Kidney (tissue), 14 donors: ENCODE measurements around the gene LRRC8C. TPM values are rescaled to one million over a fixed set of nuclear protein-coding genes. Genes with fewer than 3 reads are reported as not detected.

Source experiments
- DNase-seq, 5 donors: peaks; one replicate each; pipeline ENCODE4 v3.0.0-alpha.2; 2013 to 2020
- FAIRE-seq: peaks from 2 replicates; lab custom pipeline; 2012; peaks lifted over from hg19 to GRCh38; lab: Jason Lieb, UNC
- H3K27ac ChIP-seq, 2 donors: one replicate each; pipeline ENCODE4 v1.7.0; 2013; ENCODE audit warnings: low read depth in 2 of 2, low read length in 2 of 2, inconsistent platforms in 1 of 2
- H3K27me3 ChIP-seq: one replicate; pipeline ENCODE4 v1.7.1; 2013; ENCODE audit warnings: low read length, inconsistent platforms; ENCODE audit not compliant: control insufficient read depth, insufficient read depth
- H3K36me3 ChIP-seq, 3 donors: one replicate each; pipeline versions ENCODE4 v1.7.0 to v1.7.1; 2013; ENCODE audit warnings: low read length in 3 of 3, control low read depth in 1 of 3, inconsistent platforms in 1 of 3; ENCODE audit not compliant: insufficient read depth in 3 of 3, control insufficient read depth in 2 of 3
- H3K4me1 ChIP-seq, 3 donors: one replicate each; pipeline versions ENCODE4 v1.7.0 to v1.7.1; 2013; ENCODE audit warnings: low read length in 3 of 3, inconsistent platforms in 1 of 3, low read depth in 1 of 3; ENCODE audit not compliant: control insufficient read depth in 2 of 3, insufficient read depth in 2 of 3
- H3K4me3 ChIP-seq, 3 donors: one replicate each; pipeline versions ENCODE4 v1.7.0 to v1.8.1; 2013; ENCODE audit warnings: low read length in 3 of 3, control low read depth in 1 of 3, inconsistent platforms in 1 of 3
- H3K9ac ChIP-seq, 3 donors: one replicate each; pipeline versions ENCODE4 v1.7.0 to v1.7.1; 2013; ENCODE audit warnings: low read length in 3 of 3, control low read depth in 1 of 3, inconsistent platforms in 1 of 3
- H3K9me3 ChIP-seq, 3 donors: one replicate each; pipeline versions ENCODE4 v1.7.0 to v1.7.1; 2013; ENCODE audit warnings: low read length in 3 of 3, control low read depth in 1 of 3, inconsistent platforms in 1 of 3; ENCODE audit not compliant: control insufficient read depth in 2 of 3, insufficient read depth in 1 of 3
- intact Hi-C: fragments of 100-400 bp; cut with DNase I; formaldehyde crosslinking; loops from one replicate; pipeline ENCODE4 v1.11.1; 2022
- polyA plus RNA-seq: library from polyadenylated mRNA; stranded (reverse); fragments of 350-450 nt; fragmentation: Illumina TruSeq; extraction: RNeasy Lipid Tissue Mini Kit (QIAGEN cat#74804); gene quantifications from one replicate; pipeline ENCODE4 v1.2.3, GENCODE V29; 2014; ENCODE audit warnings: low read depth, low replicate concordance; ENCODE audit not compliant: insufficient read depth
- total RNA-seq: library from RNA; stranded (reverse); fragmentation: NEBNext Ultra II Directional; extraction: Animal tissue kit (Norgen Biotek cat#: 25700); gene quantifications from one replicate; pipeline ENCODE4 v1.2.1, GENCODE V29; 2021
- TF ChIP-seq, protein P1 (sequence below): IDR thresholded peaks from 3 replicates; pipeline ENCODE4 v1.5.1; 2012; ENCODE audit warnings: mild to moderate bottlenecking, moderate library complexity, borderline replicate concordance; ENCODE audit not compliant: insufficient read depth; ENCODE audit errors: extremely low read depth
- donor health status: control.
- donor health status: control.
- donor health status: control.
- donor health status: control.
- donor health status: control.
- donor health status: DM: yes; HTN: yes; CAD: no.
- donor health status: Normal renal cell carcinoma (clear cell type).

LRRC8C gene
- total and polyA plus RNA-seq, 2 donors from 2014 or later = 2.6 to 12.7 TPM

DNA sequence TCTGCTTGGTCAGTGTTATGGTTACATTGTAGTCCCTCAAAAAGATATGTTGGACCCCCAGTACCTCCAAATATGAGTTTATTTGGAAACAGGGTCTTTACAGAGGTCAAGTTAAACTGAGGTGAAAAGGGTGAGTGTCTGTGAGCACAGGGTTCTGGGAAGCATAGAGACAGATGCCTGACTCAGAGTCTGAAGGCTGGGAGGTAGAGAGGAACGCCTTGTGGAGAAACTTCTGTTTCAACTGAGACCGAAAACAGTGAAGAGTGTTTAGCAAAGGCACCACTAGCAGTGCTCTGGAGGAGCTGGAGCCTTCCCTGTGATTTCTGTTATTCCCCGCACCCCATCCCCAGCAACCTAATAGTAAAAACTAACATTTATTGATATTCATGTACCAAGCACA lies 122.7 kb downstream of the LRRC8C start:
- Histone ChIP-seq H3K27me3 (no peaks in the 10 kb centered on the region), H3K9ac (no peak overlapping the region), H3K36me3 (no peaks in the 10 kb centered on the region), H3K4me3 (no peak overlapping the region), H3K4me1 (peaks cover 0 to 13% (median 0%) of the 10 kb centered on the region in 3 donors), H3K27ac (no peak overlapping the region), H3K9me3 (no peaks in the 10 kb centered on the region)
- intact Hi-C loops = no loop called here
- no peak for FAIRE-seq
- TF ChIP-seq, protein P1, sequence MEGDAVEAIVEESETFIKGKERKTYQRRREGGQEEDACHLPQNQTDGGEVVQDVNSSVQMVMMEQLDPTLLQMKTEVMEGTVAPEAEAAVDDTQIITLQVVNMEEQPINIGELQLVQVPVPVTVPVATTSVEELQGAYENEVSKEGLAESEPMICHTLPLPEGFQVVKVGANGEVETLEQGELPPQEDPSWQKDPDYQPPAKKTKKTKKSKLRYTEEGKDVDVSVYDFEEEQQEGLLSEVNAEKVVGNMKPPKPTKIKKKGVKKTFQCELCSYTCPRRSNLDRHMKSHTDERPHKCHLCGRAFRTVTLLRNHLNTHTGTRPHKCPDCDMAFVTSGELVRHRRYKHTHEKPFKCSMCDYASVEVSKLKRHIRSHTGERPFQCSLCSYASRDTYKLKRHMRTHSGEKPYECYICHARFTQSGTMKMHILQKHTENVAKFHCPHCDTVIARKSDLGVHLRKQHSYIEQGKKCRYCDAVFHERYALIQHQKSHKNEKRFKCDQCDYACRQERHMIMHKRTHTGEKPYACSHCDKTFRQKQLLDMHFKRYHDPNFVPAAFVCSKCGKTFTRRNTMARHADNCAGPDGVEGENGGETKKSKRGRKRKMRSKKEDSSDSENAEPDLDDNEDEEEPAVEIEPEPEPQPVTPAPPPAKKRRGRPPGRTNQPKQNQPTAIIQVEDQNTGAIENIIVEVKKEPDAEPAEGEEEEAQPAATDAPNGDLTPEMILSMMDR = no peak
- no peak for DNase-seq

DNA sequence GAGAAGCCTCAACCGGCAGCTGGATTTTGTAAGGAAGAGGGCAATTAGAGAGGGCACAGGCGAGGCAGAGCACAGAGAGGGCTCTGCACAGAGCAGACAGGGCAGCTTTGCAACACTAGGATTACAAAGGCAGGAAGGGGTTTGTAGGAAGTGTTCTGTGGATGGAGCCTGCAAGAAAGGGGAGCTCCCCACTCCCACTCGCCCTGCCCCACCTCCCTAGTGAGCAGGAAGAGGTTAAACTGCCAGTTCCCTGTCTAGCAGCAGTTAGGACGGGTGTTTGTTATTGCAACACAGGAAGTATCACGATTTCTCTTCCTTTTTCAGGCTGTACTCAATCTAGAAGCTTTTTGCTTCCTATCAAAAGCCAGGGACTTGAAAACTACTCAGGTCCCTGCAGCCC lies 124.6 kb downstream of the LRRC8C start:
- no peaks in the 10 kb centered on the region for H3K36me3 ChIP-seq
- FAIRE-seq (no peak), DNase-seq (peak; percentile 62 to 75 (median 72))
- no peak overlapping the region for H3K9ac ChIP-seq
- intact Hi-C loops = no loop called here
- H3K27me3 ChIP-seq = no peaks in the 10 kb centered on the region
- no peak overlapping the region for H3K27ac ChIP-seq
- peaks cover 0 to 13% (median 0%) of the 10 kb centered on the region in 3 donors for H3K4me1 ChIP-seq
- H3K9me3 ChIP-seq = no peaks in the 10 kb centered on the region
- TF ChIP-seq, protein P1 = no peak
- H3K4me3 ChIP-seq = peak overlapping the region in 2 of 3 donors; percentile 9

DNA sequence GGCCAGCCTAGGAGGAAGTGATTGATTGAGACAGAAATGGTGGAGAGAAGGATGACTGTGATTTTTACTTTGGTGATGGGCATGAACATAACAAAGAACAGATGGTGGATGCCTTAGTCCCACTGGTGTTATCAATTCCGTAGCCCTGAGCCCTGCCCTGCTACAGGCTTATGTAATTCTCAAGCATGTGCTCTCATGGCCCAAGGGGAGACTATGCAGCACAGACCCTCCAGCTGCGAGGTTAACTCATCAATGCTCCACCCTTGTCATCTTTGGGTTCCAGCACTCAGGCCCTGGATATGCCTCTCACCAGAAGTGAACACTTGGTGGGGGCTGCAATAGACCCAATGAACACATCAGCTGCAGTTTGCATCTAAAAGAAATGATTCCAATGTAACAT lies 125.2 kb downstream of the LRRC8C start:
- Histone ChIP-seq H3K27me3 (no peaks in the 10 kb centered on the region), H3K27ac (no peak overlapping the region), H3K9ac (no peak overlapping the region), H3K4me1 (peaks cover 0 to 14% (median 0%) of the 10 kb centered on the region in 3 donors), H3K36me3 (no peaks in the 10 kb centered on the region), H3K9me3 (no peaks in the 10 kb centered on the region), H3K4me3 (peak overlapping the region in 2 of 3 donors; percentile 9 to 22)
- intact Hi-C loops = no loop called here
- DNase-seq (no peak), FAIRE-seq (no peak)
- TF ChIP-seq, protein P1 = no peak

DNA sequence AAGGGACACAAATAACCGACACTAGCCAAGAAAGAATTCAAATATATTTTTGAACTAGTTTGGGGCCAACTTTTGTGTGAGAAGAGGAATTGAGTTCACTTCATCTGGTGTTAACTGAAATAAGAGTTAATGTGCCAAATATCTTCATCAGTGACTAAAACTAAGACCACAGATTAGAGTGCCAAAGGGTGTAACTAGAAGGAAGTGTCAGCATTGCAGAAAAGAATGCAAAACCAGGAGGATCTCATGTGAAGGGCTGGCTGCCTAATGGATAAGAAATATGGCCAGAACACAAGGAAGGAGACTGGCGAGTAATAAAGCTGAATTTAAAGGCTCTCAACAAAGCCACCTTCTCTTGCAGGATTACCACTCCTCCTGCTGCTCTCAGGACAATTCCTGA lies 126.1 kb downstream of the LRRC8C start:
- intact Hi-C loops = no loop called here
- no peaks in the 10 kb centered on the region for H3K9me3 ChIP-seq
- no peaks in the 10 kb centered on the region for H3K36me3 ChIP-seq
- TF ChIP-seq, protein P1 = no peak
- H3K27ac ChIP-seq = no peak overlapping the region
- H3K9ac ChIP-seq = no peak overlapping the region
- DNase-seq (no peak), FAIRE-seq (no peak)
- H3K4me3 ChIP-seq = no peak overlapping the region
- H3K27me3 ChIP-seq = no peaks in the 10 kb centered on the region
- peaks cover 0 to 17% (median 0%) of the 10 kb centered on the region in 3 donors for H3K4me1 ChIP-seq
